GM12878 (cell line): ENCODE data around the gene BCAN. TPM values are rescaled to one million over a fixed set of nuclear protein-coding genes. Genes with fewer than 3 reads are reported as not detected.

ENCODE experiments used
- ATAC-seq: fragments of 200-7000 bp; cut with Tn5 transposase; 3 replicates; pipeline ENCODE4 v1.9.1; 2020; ENCODE audit warnings: mild to moderate bottlenecking, moderate library complexity
- BruUV-seq: library from RNA; stranded (reverse); fragments of 400-500 nt; replicated peaks from 2 replicates; lab custom pipeline; 2021; lab: Mats Ljungman, UMichigan
- CTCF ChIA-PET: fragments of 300-600 bp; sonication (Branson Sonifier 250); formaldehyde crosslinking; extraction: SDS; loops from one replicate; lab custom pipeline; 2021; ENCODE audit warnings: inconsistent platforms; lab: Yijun Ruan, JAX
- POLR2A ChIA-PET: fragments of 350-600 bp; formaldehyde crosslinking; extraction: SDS; loops from one replicate; lab custom pipeline; 2021; ENCODE audit warnings: inconsistent platforms; lab: Charles Lee
- RAD21 ChIA-PET: fragments of 300-600 bp; sonication (Branson Sonifier 250); formaldehyde crosslinking; loops from one replicate; lab custom pipeline; 2023; ENCODE audit warnings: antibody characterized with exemption; ENCODE audit not compliant: unreplicated experiment; lab: Charles Lee
- SMC1A ChIA-PET: fragments of 300-600 bp; sonication (Branson Sonifier 250); formaldehyde crosslinking; loops from one replicate; lab custom pipeline; 2023; ENCODE audit not compliant: unreplicated experiment, uncharacterized antibody; lab: Charles Lee
- DNase-seq: peaks from one replicate; pipeline ENCODE4 v3.0.0-alpha.2; 2011; ENCODE audit warnings: low read depth, low spot score
- FAIRE-seq: peaks from 3 replicates; lab custom pipeline; 2011; peaks lifted over from hg19 to GRCh38; lab: Jason Lieb, UNC
- H2AFZ ChIP-seq: 2 replicates; pipeline ENCODE4 v1.6.0; 2011; ENCODE audit warnings: low read depth, low read length, control low read depth; ENCODE audit not compliant: control insufficient read depth
- H3K27ac ChIP-seq: 2 replicates; pipeline ENCODE4 v1.5.1; 2011; ENCODE audit warnings: control low read depth; ENCODE audit not compliant: control insufficient read depth, insufficient read depth
- H3K27me3 ChIP-seq, 2 experiments: replicated peaks in 1 of 2; 2 replicates each; pipeline versions ENCODE4 v1.6.0 to v1.6.1; 2011; ENCODE audit warnings: low read length in 1 of 2; ENCODE audit not compliant: control insufficient read depth in 2 of 2, insufficient read depth in 2 of 2
- H3K36me3 ChIP-seq, 2 experiments: 2 replicates each; pipeline ENCODE4 v1.5.1; 2011; ENCODE audit warnings: low read length in 1 of 2; ENCODE audit not compliant: control insufficient read depth in 2 of 2, insufficient read depth in 2 of 2
- H3K4me1 ChIP-seq: 2 replicates; pipeline ENCODE4 v1.6.1; 2011; ENCODE audit warnings: mild to moderate bottlenecking, low read length, moderate library complexity, mixed read lengths; ENCODE audit not compliant: control insufficient read depth, insufficient read depth
- H3K4me2 ChIP-seq: 2 replicates; pipeline ENCODE4 v1.6.0; 2011; ENCODE audit warnings: control low read depth; ENCODE audit not compliant: control insufficient read depth, insufficient read depth
- H3K4me3 ChIP-seq: fragments of 200-600 bp; sonication (generic); 2 replicates; pipeline ENCODE4 v1.5.1; 2016
- H3K79me2 ChIP-seq: 2 replicates; pipeline ENCODE4 v1.6.0; 2011; ENCODE audit warnings: low read length; ENCODE audit not compliant: control insufficient read depth, insufficient read depth
- H3K9ac ChIP-seq: 2 replicates; pipeline ENCODE4 v1.8.0; 2011; ENCODE audit warnings: low read length, control low read depth, mixed read lengths; ENCODE audit not compliant: control insufficient read depth, insufficient read depth
- H3K9me3 ChIP-seq: replicated peaks from 3 replicates; pipeline ENCODE4 v1.5.1; 2011; ENCODE audit warnings: mild to moderate bottlenecking, low read length; ENCODE audit not compliant: control insufficient read depth, insufficient read depth
- H4K20me1 ChIP-seq: 2 replicates; pipeline ENCODE4 v1.6.0; 2011; ENCODE audit not compliant: control insufficient read depth, insufficient read depth
- ATF7 ChIP-seq: fragments of 450-650 bp; IDR thresholded peaks from 2 replicates; pipeline ENCODE4 v1.6.1; 2016; ENCODE audit warnings: low read depth, mild to moderate bottlenecking
- CREM ChIP-seq: IDR thresholded peaks from 2 replicates; pipeline ENCODE4 v1.6.1; 2014; ENCODE audit warnings: antibody characterized with exemption, low read depth
- KLF5 ChIP-seq: fragments of 450-650 bp; IDR thresholded peaks from 2 replicates; pipeline ENCODE4 v1.6.1; 2014; ENCODE audit warnings: mild to moderate bottlenecking; ENCODE audit not compliant: partially characterized antibody
- MEF2A ChIP-seq: IDR thresholded peaks from 2 replicates; pipeline ENCODE4 v1.6.1; 2011; ENCODE audit warnings: low read depth, mild to moderate bottlenecking, low read length, moderate library complexity; ENCODE audit not compliant: insufficient read depth
- MXI1 ChIP-seq: fragments of 150-350 bp; IDR thresholded peaks from 2 replicates; pipeline ENCODE4 v1.6.1; 2011; ENCODE audit warnings: low read depth, mild to moderate bottlenecking, inconsistent platforms, low read length, improper control_type of control experiment
- NR2C1 ChIP-seq: fragments of 450-650 bp; IDR thresholded peaks from 2 replicates; pipeline ENCODE4 v1.6.1; 2017; ENCODE audit warnings: antibody characterized with exemption, mild to moderate bottlenecking, moderate library complexity
- SIN3A ChIP-seq: IDR thresholded peaks from 2 replicates; pipeline ENCODE4 v1.6.1; 2012; ENCODE audit warnings: low read depth, low read length, improper control_type of control experiment
- TAF1 ChIP-seq: IDR thresholded peaks from 2 replicates; pipeline ENCODE4 v1.6.1; 2011; ENCODE audit warnings: mild to moderate bottlenecking, low read depth, low read length, borderline replicate concordance
- YBX1 ChIP-seq: fragments of 450-650 bp; IDR thresholded peaks from 2 replicates; pipeline ENCODE4 v1.6.1; 2016; ENCODE audit warnings: antibody characterized with exemption
- ZBED1 ChIP-seq: IDR thresholded peaks from 2 replicates; pipeline ENCODE4 v1.6.1; 2016; ENCODE audit warnings: borderline replicate concordance
- ZBTB11 ChIP-seq: fragments of 450-650 bp; formaldehyde crosslinking; IDR thresholded peaks from 2 replicates; pipeline ENCODE4 v1.5.0; 2022; ENCODE audit warnings: mild to moderate bottlenecking, missing genetic modification characterization
- WGBS: methylation state at CpG from one replicate; pipeline ENCODE4 v1.1.6; 2016; ENCODE audit warnings: low lambda C conversion rate; ENCODE audit not compliant: insufficient replicate concordance, insufficient coverage; ENCODE audit errors: missing lambda C conversion rate; 5-methylcytosine and 5-hydroxymethylcytosine counted together
- in situ Hi-C: fragments of 300-500 bp; cut with MboI; formaldehyde crosslinking; loops from 9 replicates; pipeline ENCODE4 v1.14.3; 2018; ENCODE audit warnings: mixed read lengths
- intact Hi-C: fragments of 100-400 bp; cut with micrococcal nuclease; formaldehyde crosslinking; loops from one replicate; pipeline ENCODE4 v1.14.2; 2022; ENCODE audit not compliant: unreplicated experiment
- polyA plus RNA-seq, 11 experiments: library from polyadenylated mRNA; depleted of rRNA in 4 of 11; unstranded in 6 of 11; stranded (reverse) in 5 of 11; fragments of >200 nt; fragmentation: Nextera tagmentation in 4 of 11; fragmentation: Illumina TruSeq in 1 of 11; extraction: Ambion mirVana in 4 of 11; extraction: Trizol in 1 of 11; gene quantifications; 1 replicate in 1 of 11; 2 replicates in 10 of 11; pipeline versions ENCODE4 v1.2.1 to v1.2.3, GENCODE V29; 2011 to 2016; ENCODE audit warnings: inconsistent platforms in 2 of 11, missing spikeins in 2 of 11, low read depth in 1 of 11
- total RNA-seq, 4 experiments: library from RNA; depleted of rRNA in 3 of 4; stranded (reverse); fragments of >200 nt in 3 of 4; fragmentation: Illumina TruSeq in 1 of 4; extraction: Trizol in 1 of 4; gene quantifications; 2 replicates each; pipeline versions ENCODE4 v1.2.1 to v1.2.3, GENCODE V29; 2013 to 2021

The BCAN gene
- total and polyA plus RNA-seq, 10 of the 15 experiments (the other 5 are each of a cell fraction or from before 2014, with no cell fraction given): 0.05 to 1.3 (median 0.18) TPM; not detected in 1

DNA sequence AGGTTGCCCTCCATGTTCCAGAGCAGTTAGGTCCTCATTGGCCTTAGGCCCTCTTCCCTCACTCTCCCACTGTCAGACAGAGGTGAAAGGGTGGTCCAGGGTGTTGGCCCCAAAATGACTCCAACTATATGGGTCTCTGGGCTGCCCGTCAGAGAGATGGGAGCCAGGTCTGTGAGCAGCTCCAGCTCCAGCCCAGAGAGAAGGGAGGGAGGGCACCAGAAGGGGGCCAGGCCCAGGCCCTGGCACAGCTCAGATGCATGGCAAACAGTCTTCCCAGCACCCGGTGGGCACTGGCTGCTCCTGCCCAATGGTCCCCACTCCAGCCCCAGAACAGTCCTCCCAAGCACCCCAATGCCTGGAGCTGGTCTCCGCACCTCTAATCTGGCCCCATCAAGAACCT, 2.2 kb downstream of the BCAN start:
- ChIA-PET RAD21 (interaction anchor here (0.8 to 1.0 kb wide), 2 partner anchors 17 to 81 kb away, joined by 3 read pairs; no protein-coding TSS in a partner anchor), POLR2A (interaction anchor here (0.6 to 1.4 kb wide), 3 partner anchors 11 to 22 kb away, joined by 3 to 4 read pairs (median 3); no protein-coding TSS in a partner anchor), CTCF (interaction anchor here (0.8 to 4.2 kb wide), 9 partner anchors 11 to 258 kb away, joined by 3 to 26 read pairs (median 3); no protein-coding TSS in a partner anchor), SMC1A (interaction anchor here (0.6 to 2.5 kb wide), 5 partner anchors 8 to 197 kb away, joined by 3 to 8 read pairs (median 3); no protein-coding TSS in a partner anchor)
- Histone ChIP-seq H3K27ac (no peak overlapping the region), H3K79me2 (no peaks in the 10 kb centered on the region), H3K9me3 (no peaks in the 10 kb centered on the region), H3K36me3 (no peaks in the 10 kb centered on the region), H3K4me3 (no peak overlapping the region), H3K4me2 (no peak overlapping the region), H3K27me3 (peaks cover 0 to 2% of the 10 kb centered on the region in 2 experiments; a peak in 3 of 4 replicates), H3K4me1 (peaks cover 8% of the 10 kb centered on the region), H2AFZ (no peak overlapping the region), H3K9ac (no peak overlapping the region), H4K20me1 (no peaks in the 10 kb centered on the region)
- TF ChIP-seq ZBTB11: no peak
- TF ChIP-seq ATF7: no peak
- no peak for TF ChIP-seq ZBED1
- no peak for TF ChIP-seq CREM
- no peak for TF ChIP-seq TAF1
- TF ChIP-seq NR2C1: no peak
- no peak for TF ChIP-seq KLF5
- no peak for TF ChIP-seq MEF2A
- no peak for TF ChIP-seq SIN3A
- TF ChIP-seq MXI1: no peak
- TF ChIP-seq YBX1: no peak
- WGBS: 63% methylated on average over 3 of the region's 3 CpGs
- ATAC-seq (no peak), DNase-seq (no peak), FAIRE-seq (no peak)
- intact Hi-C loops (no loop called here), in situ Hi-C loops (no loop called here)
- BruUV-seq: no TSS peak
